Activated CD8-positive, alpha-beta memory T cell treated with anti-CD3 and anti-CD28 coated beads, Interleukin-2, amount 50 U/mL, for 1 hour (primary cell): ENCODE data around the gene MED17.

Experiments
- DNase-seq: peaks from one replicate; pipeline ENCODE4 v3.0.0-alpha.2; 2020; ENCODE audit errors: extremely low read depth

MED17 gene

GRCh38 chr11:93817426-93818348, 33.6 kb downstream of the MED17 start:
- DNase-seq = no peak

GRCh38 chr11:93819966-93820695, 36.0 kb downstream of the MED17 start:
- no peak for DNase-seq

GRCh38 chr11:93820847-93821246, 36.8 kb downstream of the MED17 start:
- no peak for DNase-seq

- no peak for DNase-seq
Observed at GRCh38 chr11:93821617-93822016, 37.5 kb downstream of the MED17 start.

GRCh38 chr11:93822359-93822758, 38.3 kb downstream of the MED17 start:
- no peak for DNase-seq

- no peak for DNase-seq
Observed at GRCh38 chr11:93823210-93823609, 39.1 kb downstream of the MED17 start.

GRCh38 chr11:93827363-93827762, 43.3 kb downstream of the MED17 start:
- no peak for DNase-seq

GRCh38 chr11:93829598-93829997, 45.5 kb downstream of the MED17 start:
- no peak for DNase-seq

- DNase-seq = no peak
Observed at GRCh38 chr11:93831343-93832127, 47.5 kb downstream of the MED17 start.

- DNase-seq = no peak
Observed at GRCh38 chr11:93832780-93833179, 48.7 kb downstream of the MED17 start.

- no peak for DNase-seq
Observed at GRCh38 chr11:93838967-93839366, 54.9 kb downstream of the MED17 start.

- no peak for DNase-seq
Observed at GRCh38 chr11:93840180-93840579, 56.1 kb downstream of the MED17 start.

- DNase-seq = no peak
Observed at GRCh38 chr11:93840981-93841380, 56.9 kb downstream of the MED17 start.

GRCh38 chr11:93841446-93841845, 57.4 kb downstream of the MED17 start:
- DNase-seq = no peak

- DNase-seq = no peak
Observed at GRCh38 chr11:93842034-93842433, 58.0 kb downstream of the MED17 start.

- DNase-seq = no peak
Observed at GRCh38 chr11:93842461-93842860, 58.4 kb downstream of the MED17 start.

- DNase-seq = no peak
Observed at GRCh38 chr11:93843906-93844305, 59.8 kb downstream of the MED17 start.

GRCh38 chr11:93844568-93844967, 60.5 kb downstream of the MED17 start:
- DNase-seq = no peak

- DNase-seq = no peak
Observed at GRCh38 chr11:93845181-93846092, 61.4 kb downstream of the MED17 start.

- no peak for DNase-seq
Observed at GRCh38 chr11:93846411-93846810, 62.3 kb downstream of the MED17 start.

GRCh38 chr11:93849201-93849600, 65.1 kb downstream of the MED17 start:
- DNase-seq = no peak
